Measurements from ENCODE around the gene PGM1.

DNA sequence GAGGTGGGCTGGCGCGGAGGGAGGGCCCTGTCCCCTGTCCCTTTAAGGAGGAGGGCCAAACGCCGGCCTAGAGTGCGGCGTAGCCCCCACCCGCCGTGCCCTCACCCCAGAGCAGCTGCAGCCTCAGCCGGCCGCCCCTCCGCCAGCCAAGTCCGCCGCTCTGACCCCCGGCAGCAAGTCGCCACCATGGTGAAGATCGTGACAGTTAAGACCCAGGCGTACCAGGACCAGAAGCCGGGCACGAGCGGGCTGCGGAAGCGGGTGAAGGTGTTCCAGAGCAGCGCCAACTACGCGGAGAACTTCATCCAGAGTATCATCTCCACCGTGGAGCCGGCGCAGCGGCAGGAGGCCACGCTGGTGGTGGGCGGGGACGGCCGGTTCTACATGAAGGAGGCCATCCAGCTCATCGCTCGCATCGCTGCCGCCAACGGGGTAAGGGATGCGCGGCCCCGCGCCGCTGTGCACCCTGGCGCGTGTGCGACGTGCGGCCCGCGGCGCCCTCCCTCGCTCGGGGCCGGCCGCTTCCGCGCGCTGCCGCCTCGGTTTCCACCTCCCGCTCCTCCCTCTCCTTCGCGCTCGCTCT is at the start of gene PGM1:
- TF ChIP-seq, protein P1, sequence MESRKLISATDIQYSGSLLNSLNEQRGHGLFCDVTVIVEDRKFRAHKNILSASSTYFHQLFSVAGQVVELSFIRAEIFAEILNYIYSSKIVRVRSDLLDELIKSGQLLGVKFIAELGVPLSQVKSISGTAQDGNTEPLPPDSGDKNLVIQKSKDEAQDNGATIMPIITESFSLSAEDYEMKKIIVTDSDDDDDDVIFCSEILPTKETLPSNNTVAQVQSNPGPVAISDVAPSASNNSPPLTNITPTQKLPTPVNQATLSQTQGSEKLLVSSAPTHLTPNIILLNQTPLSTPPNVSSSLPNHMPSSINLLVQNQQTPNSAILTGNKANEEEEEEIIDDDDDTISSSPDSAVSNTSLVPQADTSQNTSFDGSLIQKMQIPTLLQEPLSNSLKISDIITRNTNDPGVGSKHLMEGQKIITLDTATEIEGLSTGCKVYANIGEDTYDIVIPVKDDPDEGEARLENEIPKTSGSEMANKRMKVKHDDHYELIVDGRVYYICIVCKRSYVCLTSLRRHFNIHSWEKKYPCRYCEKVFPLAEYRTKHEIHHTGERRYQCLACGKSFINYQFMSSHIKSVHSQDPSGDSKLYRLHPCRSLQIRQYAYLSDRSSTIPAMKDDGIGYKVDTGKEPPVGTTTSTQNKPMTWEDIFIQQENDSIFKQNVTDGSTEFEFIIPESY (CRISPR knock-in tag; IDR thresholded peaks at IDR 0.05): no peak
- TF ChIP-seq PRPF4 (IDR thresholded peaks at IDR 0.05; ENCODE audit: low read depth, low read length, poor library complexity, severe bottlenecking) (no peak), EZH2 (conservative IDR thresholded peaks at IDR 0.05; ENCODE audit: low read depth, low read length) (no peak), TAF1 (CRISPR knock-in tag; IDR thresholded peaks at IDR 0.05) (peak; percentile 66), CEBPB (IDR thresholded peaks at IDR 0.05; ENCODE audit: borderline replicate concordance, low read depth, low read length) (no peak), POLR2A (IDR thresholded peaks at IDR 0.05; ENCODE audit: insufficient read depth in 1 of 2, low read depth in 2 of 2, low read length in 2 of 2) (peak; percentile 40 to 75; a peak in 3 of 4 replicates)
- TF ChIP-seq, protein P2, sequence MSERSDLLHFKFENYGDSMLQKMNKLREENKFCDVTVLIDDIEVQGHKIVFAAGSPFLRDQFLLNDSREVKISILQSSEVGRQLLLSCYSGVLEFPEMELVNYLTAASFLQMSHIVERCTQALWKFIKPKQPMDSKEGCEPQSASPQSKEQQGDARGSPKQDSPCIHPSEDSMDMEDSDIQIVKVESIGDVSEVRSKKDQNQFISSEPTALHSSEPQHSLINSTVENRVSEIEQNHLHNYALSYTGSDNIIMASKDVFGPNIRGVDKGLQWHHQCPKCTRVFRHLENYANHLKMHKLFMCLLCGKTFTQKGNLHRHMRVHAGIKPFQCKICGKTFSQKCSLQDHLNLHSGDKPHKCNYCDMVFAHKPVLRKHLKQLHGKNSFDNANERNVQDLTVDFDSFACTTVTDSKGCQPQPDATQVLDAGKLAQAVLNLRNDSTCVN (CRISPR knock-in tag; IDR thresholded peaks at IDR 0.05; ENCODE audit: borderline replicate concordance): 0 out of 2 replicates have a peak, but pooled peaks have one; percentile 16
- TF ChIP-seq, protein P3, sequence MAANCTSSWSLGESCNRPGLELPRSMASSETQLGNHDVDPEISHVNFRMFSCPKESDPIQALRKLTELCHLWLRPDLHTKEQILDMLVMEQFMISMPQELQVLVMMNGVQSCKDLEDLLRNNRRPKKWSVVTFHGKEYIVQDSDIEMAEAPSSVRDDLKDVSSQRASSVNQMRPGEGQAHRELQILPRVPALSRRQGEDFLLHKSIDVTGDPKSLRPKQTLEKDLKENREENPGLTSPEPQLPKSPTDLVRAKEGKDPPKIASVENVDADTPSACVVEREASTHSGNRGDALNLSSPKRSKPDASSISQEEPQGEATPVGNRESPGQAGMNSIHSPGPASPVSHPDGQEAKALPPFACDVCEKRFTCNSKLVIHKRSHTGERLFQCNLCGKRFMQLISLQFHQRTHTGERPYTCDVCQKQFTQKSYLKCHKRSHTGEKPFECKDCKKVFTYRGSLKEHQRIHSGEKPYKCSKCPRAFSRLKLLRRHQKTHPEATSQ (CRISPR knock-in tag; IDR thresholded peaks at IDR 0.05; ENCODE audit: borderline replicate concordance): no peak
- TF ChIP-seq, protein P4, sequence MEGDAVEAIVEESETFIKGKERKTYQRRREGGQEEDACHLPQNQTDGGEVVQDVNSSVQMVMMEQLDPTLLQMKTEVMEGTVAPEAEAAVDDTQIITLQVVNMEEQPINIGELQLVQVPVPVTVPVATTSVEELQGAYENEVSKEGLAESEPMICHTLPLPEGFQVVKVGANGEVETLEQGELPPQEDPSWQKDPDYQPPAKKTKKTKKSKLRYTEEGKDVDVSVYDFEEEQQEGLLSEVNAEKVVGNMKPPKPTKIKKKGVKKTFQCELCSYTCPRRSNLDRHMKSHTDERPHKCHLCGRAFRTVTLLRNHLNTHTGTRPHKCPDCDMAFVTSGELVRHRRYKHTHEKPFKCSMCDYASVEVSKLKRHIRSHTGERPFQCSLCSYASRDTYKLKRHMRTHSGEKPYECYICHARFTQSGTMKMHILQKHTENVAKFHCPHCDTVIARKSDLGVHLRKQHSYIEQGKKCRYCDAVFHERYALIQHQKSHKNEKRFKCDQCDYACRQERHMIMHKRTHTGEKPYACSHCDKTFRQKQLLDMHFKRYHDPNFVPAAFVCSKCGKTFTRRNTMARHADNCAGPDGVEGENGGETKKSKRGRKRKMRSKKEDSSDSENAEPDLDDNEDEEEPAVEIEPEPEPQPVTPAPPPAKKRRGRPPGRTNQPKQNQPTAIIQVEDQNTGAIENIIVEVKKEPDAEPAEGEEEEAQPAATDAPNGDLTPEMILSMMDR (CRISPR knock-in tag; IDR thresholded peaks at IDR 0.05): peak; percentile 16; the same call in 1 of the 2 replicates

Measured in HepG2 (cell line).